HepG2 (cell line): ENCODE data around the gene GFPT1. TPM values are rescaled to one million over a fixed set of nuclear protein-coding genes. Genes with fewer than 3 reads are reported as not detected.

ENCODE experiments used
- AKAP8 ChIP-seq: sonication (generic); formaldehyde crosslinking; IDR thresholded peaks from 2 replicates; pipeline ENCODE4 v1.5.1; 2020; ENCODE audit warnings: mild to moderate bottlenecking, missing genetic modification reagents
- ARID3A ChIP-seq: IDR thresholded peaks from 2 replicates; pipeline ENCODE4 v1.6.1; 2012; ENCODE audit warnings: low read depth, low read length, improper control_type of control experiment
- ASH2L ChIP-seq: fragments of 300-600, 200-600 bp; sonication (generic); IDR thresholded peaks from 2 replicates; pipeline ENCODE4 v1.7.0; 2017; ENCODE audit warnings: low read depth, mild to moderate bottlenecking, moderate library complexity, mixed read lengths, low read length; ENCODE audit not compliant: insufficient read length
- BHLHE40 ChIP-seq: IDR thresholded peaks from 2 replicates; pipeline ENCODE4 v1.6.1; 2011; ENCODE audit warnings: low read length, improper control_type of control experiment
- ELK4 ChIP-seq: sonication (generic); formaldehyde crosslinking; IDR thresholded peaks from 2 replicates; pipeline ENCODE4 v1.9.0; 2021; ENCODE audit warnings: missing genetic modification reagents, borderline replicate concordance
- ISL2 ChIP-seq: sonication (generic); formaldehyde crosslinking; IDR thresholded peaks from 2 replicates; pipeline ENCODE4 v1.5.0; 2020; ENCODE audit warnings: missing genetic modification reagents
- ISX ChIP-seq: sonication (generic); formaldehyde crosslinking; conservative IDR thresholded peaks from 2 replicates; pipeline ENCODE4 v1.5.0; 2020; ENCODE audit warnings: missing genetic modification reagents
- KAT2B ChIP-seq: fragments of 150-350 bp; IDR thresholded peaks from 2 replicates; pipeline ENCODE4 v1.6.1; 2014; ENCODE audit warnings: low read depth, low read length, borderline replicate concordance
- NFE2L2 ChIP-seq: fragments of 150-350 bp; IDR thresholded peaks from 2 replicates; pipeline ENCODE4 v1.6.1; 2014; ENCODE audit warnings: low read length
- PHF5A ChIP-seq: IDR thresholded peaks from one replicate; pipeline ENCODE4 v1.6.1; 2018; ENCODE audit warnings: low read depth, missing genetic modification reagents; ENCODE audit not compliant: unreplicated experiment
- RCOR2 ChIP-seq: IDR thresholded peaks from 2 replicates; pipeline ENCODE4 v1.6.1; 2016; ENCODE audit warnings: missing biosample characterization, missing genetic modification reagents
- SRSF1 ChIP-seq: fragments of 200-400 bp; formaldehyde crosslinking; optimal IDR thresholded peaks from 2 replicates; pipeline ENCODE3; 2017; ENCODE audit warnings: mild to moderate bottlenecking, low read depth, low read length, moderate library complexity
- TEF ChIP-seq: sonication (generic); formaldehyde crosslinking; IDR thresholded peaks from 2 replicates; pipeline ENCODE4 v1.5.0; 2020; ENCODE audit warnings: missing genetic modification reagents
- TFE3 ChIP-seq: IDR thresholded peaks from 2 replicates; pipeline ENCODE4 v1.6.1; 2016
- ZMYM2 ChIP-seq: sonication (generic); formaldehyde crosslinking; IDR thresholded peaks from 2 replicates; pipeline ENCODE4 v1.8.0; 2022; ENCODE audit warnings: mild to moderate bottlenecking, missing genetic modification reagents
- ZNF207 ChIP-seq: fragments of 450-650 bp; IDR thresholded peaks from 2 replicates; pipeline ENCODE4 v1.6.1; 2016; ENCODE audit warnings: antibody characterized with exemption, borderline replicate concordance
- ZNF503 ChIP-seq: sonication (generic); formaldehyde crosslinking; IDR thresholded peaks from 2 replicates; pipeline ENCODE4 v1.4.0; 2020; ENCODE audit warnings: missing genetic modification reagents
- ZNF841 ChIP-seq: sonication (generic); formaldehyde crosslinking; IDR thresholded peaks from 2 replicates; pipeline ENCODE4 v1.8.1; 2023; ENCODE audit warnings: missing genetic modification reagents, borderline replicate concordance
- ZNF891 ChIP-seq: sonication (generic); formaldehyde crosslinking; IDR thresholded peaks from 2 replicates; pipeline ENCODE4 v1.5.0; 2020; ENCODE audit warnings: mild to moderate bottlenecking, missing genetic modification reagents
- ZXDC ChIP-seq: sonication (generic); formaldehyde crosslinking; IDR thresholded peaks from 2 replicates; pipeline ENCODE4 v1.5.0; 2020; ENCODE audit warnings: mild to moderate bottlenecking, missing genetic modification reagents
- polyA plus RNA-seq, 8 experiments: library from polyadenylated mRNA; depleted of rRNA in 3 of 8; stranded (reverse) in 7 of 8; unstranded in 1 of 8; fragments of >200 nt; fragmentation: Illumina TruSeq in 4 of 8; extraction: Trizol in 4 of 8; gene quantifications; 2 replicates each; pipeline versions ENCODE4 v1.2.1 to v1.2.3, GENCODE V29; 2011 to 2016; ENCODE audit warnings: low read depth in 4 of 8, missing spikeins in 1 of 8, mixed read lengths in 1 of 8; ENCODE audit not compliant: insufficient read depth in 1 of 8
- total RNA-seq, 5 experiments: library from RNA; depleted of rRNA; stranded (reverse); fragments of >200 nt; fragmentation: Illumina TruSeq; extraction: Trizol; gene quantifications; 2 replicates each; pipeline ENCODE4 v1.2.3, GENCODE V29; 2016; ENCODE audit warnings: low read depth in 1 of 5

Gene GFPT1
- total and polyA plus RNA-seq, 2 of the 13 experiments (the other 11 are each of a cell fraction or from before 2014, with no cell fraction given): 24.0 to 84.9 TPM

- peak; percentile 65; the same call in 1 of the 2 replicates for TF ChIP-seq TFE3 (CRISPR knock-in tag)
- 0 out of 2 replicates have a peak, but pooled peaks have one; percentile 30 for TF ChIP-seq NFE2L2
- TF ChIP-seq RCOR2 (CRISPR knock-in tag): no peak
- no peak for TF ChIP-seq ISX (CRISPR knock-in tag)
- no peak for TF ChIP-seq ASH2L
- no peak for TF ChIP-seq PHF5A (CRISPR knock-in tag)
- no peak for TF ChIP-seq TEF (CRISPR knock-in tag)
- TF ChIP-seq ARID3A: 0 out of 2 replicates have a peak, but pooled peaks have one; percentile 36
- 0 out of 2 replicates have a peak, but pooled peaks have one; percentile 32 for TF ChIP-seq ZMYM2 (CRISPR knock-in tag)
- no peak for TF ChIP-seq SRSF1
- TF ChIP-seq AKAP8: no peak
- no peak for TF ChIP-seq KAT2B
- no peak; the same call in 1 of the 2 replicates for TF ChIP-seq ZXDC (CRISPR knock-in tag)
- TF ChIP-seq ZNF891: no peak
- TF ChIP-seq ZNF207: no peak
- no peak for TF ChIP-seq BHLHE40
- peak; percentile 89 for TF ChIP-seq ISL2 (CRISPR knock-in tag)
- TF ChIP-seq ZNF503 (CRISPR knock-in tag): no peak; the same call in 1 of the 2 replicates
- TF ChIP-seq ZNF841 (CRISPR knock-in tag): no peak
- no peak for TF ChIP-seq ELK4
These were observed 106.9 kb downstream of the GFPT1 start (continued) for GRCh38 chr2:69279931-69280681.
